Naive B cell (primary cell): ENCODE results near the gene ADAM33. TPM values are rescaled to one million over a fixed set of nuclear protein-coding genes. Genes with fewer than 3 reads are reported as not detected.

Experiments used
- ATAC-seq, 2 donors: fragments of 150-1000 bp; cut with Tn5 transposase; 2 replicates each; pipeline ENCODE4 v1.10.0; 2021; ENCODE audit warnings: low read depth in 2 of 2, mild to moderate bottlenecking in 2 of 2, moderate library complexity in 2 of 2
- DNase-seq: peaks from one replicate; pipeline ENCODE4 v3.0.0; 2022
- H3K27ac Mint-ChIP-seq, 6 donors: one replicate each; pipeline ENCODE4 v1.8.0; 2020 to 2022; ENCODE audit warnings: mild to moderate bottlenecking in 6 of 6, mixed read lengths in 6 of 6, moderate library complexity in 5 of 6, inconsistent platforms in 2 of 6
- H3K27me3 Mint-ChIP-seq, 3 donors: one replicate each; pipeline ENCODE4 v1.8.0; 2021 to 2022; ENCODE audit warnings: mixed read lengths in 3 of 3, mild to moderate bottlenecking in 1 of 3
- H3K36me3 Mint-ChIP-seq, 2 donors: one replicate each; pipeline ENCODE4 v1.8.0; 2020 to 2022; ENCODE audit warnings: mixed read lengths in 2 of 2, inconsistent platforms in 1 of 2, mild to moderate bottlenecking in 1 of 2
- H3K4me1 Mint-ChIP-seq, 3 donors: one replicate each; pipeline ENCODE4 v1.8.0; 2020 to 2022; ENCODE audit warnings: mixed read lengths in 3 of 3, inconsistent platforms in 1 of 3, mild to moderate bottlenecking in 1 of 3, moderate library complexity in 1 of 3
- H3K4me3 Mint-ChIP-seq, 8 donors: one replicate each; pipeline ENCODE4 v1.8.0; 2020 to 2022; ENCODE audit warnings: mild to moderate bottlenecking in 8 of 8, mixed read lengths in 8 of 8, moderate library complexity in 8 of 8, inconsistent platforms in 2 of 8
- H3K9me3 Mint-ChIP-seq, 7 donors: one replicate each; pipeline ENCODE4 v1.8.0; 2020 to 2022; ENCODE audit warnings: mixed read lengths in 7 of 7, mild to moderate bottlenecking in 5 of 7, inconsistent platforms in 2 of 7, moderate library complexity in 1 of 7
- polyA plus RNA-seq, 6 donors: library from polyadenylated mRNA; unstranded; fragments of 300-500 nt; fragmentation: Illumina TruSeq; gene quantifications; one replicate each; pipeline ENCODE4 v1.2.3, GENCODE V29; 2021; ENCODE audit warnings: low read depth in 6 of 6

The ADAM33 gene
- polyA plus RNA-seq, 6 donors from 2014 or later: not detected

DNA sequence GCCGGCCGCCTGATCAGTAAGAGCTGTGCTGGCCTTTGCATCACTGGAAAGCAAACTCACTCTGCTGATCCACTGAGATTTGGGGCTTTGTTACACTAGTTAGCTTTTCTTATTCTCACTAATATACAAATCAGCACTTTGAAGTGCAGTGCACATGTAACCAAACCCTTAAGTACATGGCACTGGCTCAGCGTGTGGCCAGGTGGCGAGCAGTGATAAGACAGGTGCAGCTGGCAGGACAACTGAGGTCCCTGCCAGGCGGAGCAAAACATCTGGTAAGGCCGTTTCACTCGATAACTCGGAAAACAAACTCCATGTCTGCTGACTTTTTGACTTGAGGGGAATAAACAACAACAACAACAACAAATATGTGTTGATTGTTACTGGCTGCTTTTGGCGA, 29.6 kb downstream of the ADAM33 start:
- H3K4me3 Mint-ChIP-seq: no peak overlapping the region
- H3K27ac Mint-ChIP-seq: peak overlapping the region in 1 of 6 donors; percentile 76
- peaks cover 6 to 8% of the 10 kb centered on the region in 2 donors for H3K36me3 Mint-ChIP-seq
- H3K4me1 Mint-ChIP-seq: peaks cover 0 to 7% (median 6%) of the 10 kb centered on the region in 3 donors
- peaks cover 0 to 8% (median 3%) of the 10 kb centered on the region in 7 donors for H3K9me3 Mint-ChIP-seq
- H3K27me3 Mint-ChIP-seq: peaks cover 0 to 2% (median 0%) of the 10 kb centered on the region in 3 donors
- no peak for DNase-seq
- no peak for ATAC-seq

GRCh38 chr20:3651204-3651962, 30.4 kb downstream of the ADAM33 start:
- Mint-ChIP-seq H3K27ac (peak overlapping the region in 1 of 6 donors; percentile 87), H3K36me3 (peaks cover 8 to 11% of the 10 kb centered on the region in 2 donors)
- no peak for ATAC-seq

DNA sequence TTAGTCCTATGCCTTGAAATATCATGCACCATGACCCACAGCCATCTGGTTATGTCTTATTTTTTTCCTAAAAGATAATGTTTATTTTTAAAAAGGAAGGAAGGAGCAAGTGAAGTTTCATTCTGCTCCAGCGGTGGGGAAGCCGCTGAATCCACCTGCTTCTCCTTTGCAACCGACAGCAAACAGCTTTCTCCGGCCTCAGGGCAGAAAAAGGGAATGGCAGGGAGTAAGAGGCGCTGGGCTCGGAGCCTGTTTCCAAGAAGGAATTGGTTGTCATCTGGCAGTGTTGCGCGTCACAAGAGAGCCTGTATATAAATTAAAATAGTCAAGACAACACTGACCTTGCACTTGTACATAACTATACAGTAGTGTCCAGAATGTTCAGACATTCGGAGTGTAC, 32.9 kb downstream of the ADAM33 start:
- no peak for ATAC-seq
- H3K27me3 Mint-ChIP-seq: no peaks in the 10 kb centered on the region
- peaks cover 0 to 7% (median 6%) of the 10 kb centered on the region in 3 donors for H3K4me1 Mint-ChIP-seq
- H3K27ac Mint-ChIP-seq: peak overlapping the region in 1 of 6 donors; percentile 26
- H3K4me3 Mint-ChIP-seq: no peak overlapping the region
- DNase-seq: no peak
- peaks cover 20 to 22% of the 10 kb centered on the region in 2 donors for H3K36me3 Mint-ChIP-seq
- H3K9me3 Mint-ChIP-seq: peaks cover 0 to 7% (median 3%) of the 10 kb centered on the region in 7 donors

More at GRCh38 chr20:3651204-3651962, 30.4 kb downstream of the ADAM33 start:
- Mint-ChIP-seq H3K9me3 (peaks cover 0 to 8% (median 3%) of the 10 kb centered on the region in 7 donors), H3K4me3 (no peak overlapping the region), H3K4me1 (peaks cover 0 to 7% (median 6%) of the 10 kb centered on the region in 3 donors), H3K27me3 (no peaks in the 10 kb centered on the region)
- no peak for DNase-seq

DNA sequence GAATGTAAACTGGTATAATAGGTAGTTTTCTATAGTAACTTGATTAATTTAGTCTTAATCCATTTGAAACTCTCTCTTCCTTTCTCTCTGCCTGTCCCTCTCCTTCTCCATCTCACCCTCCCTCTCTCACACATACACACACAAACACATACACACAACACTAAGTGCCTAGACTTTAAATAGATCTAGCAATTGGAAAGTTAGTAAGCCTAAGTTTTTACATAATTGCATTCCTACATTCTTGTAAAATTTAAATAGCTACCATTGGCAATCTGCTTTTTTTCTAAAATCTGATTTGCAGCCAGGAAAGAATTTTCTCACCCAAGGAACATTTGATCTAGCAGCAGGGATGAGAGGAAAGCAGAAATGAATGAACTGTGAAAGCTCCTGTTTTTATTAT, 34.3 kb downstream of the ADAM33 start:
- DNase-seq (no peak), ATAC-seq (no peak)
- Mint-ChIP-seq H3K27me3 (no peaks in the 10 kb centered on the region), H3K36me3 (peaks cover 16 to 24% of the 10 kb centered on the region in 2 donors), H3K27ac (peak overlapping the region in 1 of 6 donors; percentile 4), H3K4me3 (no peak overlapping the region), H3K9me3 (no peaks in the 10 kb centered on the region), H3K4me1 (peaks cover 0 to 6% (median 3%) of the 10 kb centered on the region in 3 donors)

DNA sequence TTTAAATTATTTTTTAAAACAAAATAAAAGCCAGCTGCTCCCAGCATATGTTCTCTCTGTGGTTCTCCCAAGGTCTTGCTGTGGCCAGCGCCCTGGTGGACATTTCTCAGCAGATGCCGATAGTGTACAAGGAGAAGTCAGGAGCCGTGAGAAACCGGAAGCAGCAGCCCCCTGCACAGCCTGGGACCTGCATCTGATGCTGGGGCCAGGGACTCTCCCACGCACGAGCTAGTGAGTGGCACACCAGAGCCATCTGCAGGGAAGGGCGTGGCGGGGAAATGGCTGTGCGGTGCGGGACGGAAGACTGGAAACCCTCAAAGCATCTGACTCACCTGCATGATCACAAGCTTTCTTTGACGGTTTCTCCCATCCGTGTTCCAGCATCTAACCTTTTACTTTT, 35.2 kb downstream of the ADAM33 start:
- peaks cover 0 to under 1% (median 0%) of the 10 kb centered on the region in 3 donors for H3K4me1 Mint-ChIP-seq
- no peaks in the 10 kb centered on the region for H3K27me3 Mint-ChIP-seq
- peaks cover 22 to 27% of the 10 kb centered on the region in 2 donors for H3K36me3 Mint-ChIP-seq
- no peak for ATAC-seq
- peak overlapping the region in 2 of 6 donors; percentile 54 to 55 for H3K27ac Mint-ChIP-seq
- H3K4me3 Mint-ChIP-seq: no peak overlapping the region
- DNase-seq: no peak
- H3K9me3 Mint-ChIP-seq: no peaks in the 10 kb centered on the region

GRCh38 chr20:3646067-3646440, 35.8 kb downstream of the ADAM33 start:
- no peak for DNase-seq
- H3K36me3 Mint-ChIP-seq: peaks cover 22 to 28% of the 10 kb centered on the region in 2 donors
- no peak for ATAC-seq

DNA sequence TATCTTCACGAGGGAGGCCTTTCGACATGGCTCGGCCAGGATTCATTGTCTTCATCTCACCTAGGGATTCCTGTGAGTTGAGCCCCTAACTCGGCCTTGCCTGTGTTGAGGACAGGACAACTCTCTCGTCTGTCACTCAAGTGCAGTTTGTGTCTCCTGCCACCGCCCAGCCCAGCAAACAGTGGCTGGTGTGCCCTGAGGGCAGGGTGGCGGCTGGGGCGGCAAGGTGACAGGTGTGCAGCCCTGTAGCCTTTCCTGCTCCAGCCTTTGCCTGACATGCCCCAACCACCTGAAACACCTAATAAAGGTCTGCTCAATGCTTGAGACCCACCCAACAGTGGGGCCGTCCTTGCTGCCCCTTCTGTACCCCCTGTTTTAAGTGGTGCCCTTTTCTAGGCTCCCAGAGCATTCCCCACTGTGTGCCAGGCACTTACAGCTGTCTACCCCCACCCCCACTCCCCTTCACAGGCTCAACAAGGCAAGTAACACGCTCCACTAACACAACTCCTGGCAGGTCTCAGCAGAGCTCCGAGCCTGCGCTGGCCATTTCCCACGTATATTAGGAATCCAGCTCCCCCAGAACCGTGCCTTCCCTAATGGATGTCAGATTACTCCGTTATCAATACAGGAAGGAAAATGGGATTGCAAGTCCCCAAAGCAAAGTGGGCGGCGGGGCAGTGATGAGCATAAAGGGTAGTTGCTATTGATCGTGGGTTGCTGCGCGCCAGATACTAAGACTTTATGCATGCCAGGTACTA, 36.3 kb downstream of the ADAM33 start:
- ATAC-seq (no peak), DNase-seq (no peak)
- H3K4me1 Mint-ChIP-seq: no peaks in the 10 kb centered on the region
- no peak overlapping the region for H3K27ac Mint-ChIP-seq
- peaks cover 27 to 34% of the 10 kb centered on the region in 2 donors for H3K36me3 Mint-ChIP-seq
- no peak overlapping the region for H3K4me3 Mint-ChIP-seq
- peaks cover 0 to 2% (median 0%) of the 10 kb centered on the region in 7 donors for H3K9me3 Mint-ChIP-seq
- no peaks in the 10 kb centered on the region for H3K27me3 Mint-ChIP-seq

More at GRCh38 chr20:3646067-3646440, 35.8 kb downstream of the ADAM33 start:
- Mint-ChIP-seq H3K27me3 (no peaks in the 10 kb centered on the region), H3K4me1 (no peaks in the 10 kb centered on the region), H3K9me3 (no peaks in the 10 kb centered on the region), H3K4me3 (no peak overlapping the region), H3K27ac (no peak overlapping the region)

DNA sequence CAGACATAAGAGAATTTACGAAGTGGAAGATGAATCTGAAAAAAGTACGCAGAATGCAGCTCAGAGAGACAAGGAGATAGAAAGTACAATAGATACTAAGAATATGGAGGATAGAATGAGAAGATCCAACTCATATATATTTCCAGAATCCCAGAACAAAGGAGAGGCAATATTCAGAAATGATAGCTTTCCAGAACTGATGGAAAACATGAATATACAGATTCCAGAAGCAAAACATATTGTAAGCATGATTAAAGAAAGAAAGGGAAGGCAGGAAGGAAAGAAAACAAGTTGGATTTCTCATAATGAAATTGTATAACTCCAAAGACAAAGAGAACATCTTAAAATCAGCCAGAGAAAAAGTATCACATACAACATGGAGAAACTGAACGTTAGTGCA, 41.6 kb downstream of the ADAM33 start:
- Mint-ChIP-seq H3K4me1 (no peaks in the 10 kb centered on the region), H3K9me3 (peaks cover 0 to 4% (median 0%) of the 10 kb centered on the region in 7 donors), H3K27ac (no peak overlapping the region), H3K27me3 (no peaks in the 10 kb centered on the region), H3K4me3 (no peak overlapping the region), H3K36me3 (peaks cover 29 to 40% of the 10 kb centered on the region in 2 donors)
- DNase-seq: no peak
- ATAC-seq: no peak

GRCh38 chr20:3635346-3635745, 46.5 kb downstream of the ADAM33 start:
- Mint-ChIP-seq H3K36me3 (peaks cover 12 to 20% of the 10 kb centered on the region in 2 donors), H3K27ac (no peak overlapping the region), H3K4me1 (no peaks in the 10 kb centered on the region), H3K27me3 (no peaks in the 10 kb centered on the region), H3K9me3 (peaks cover 0 to 3% (median 0%) of the 10 kb centered on the region in 7 donors), H3K4me3 (no peak overlapping the region)
- DNase-seq (no peak), ATAC-seq (no peak)

DNA sequence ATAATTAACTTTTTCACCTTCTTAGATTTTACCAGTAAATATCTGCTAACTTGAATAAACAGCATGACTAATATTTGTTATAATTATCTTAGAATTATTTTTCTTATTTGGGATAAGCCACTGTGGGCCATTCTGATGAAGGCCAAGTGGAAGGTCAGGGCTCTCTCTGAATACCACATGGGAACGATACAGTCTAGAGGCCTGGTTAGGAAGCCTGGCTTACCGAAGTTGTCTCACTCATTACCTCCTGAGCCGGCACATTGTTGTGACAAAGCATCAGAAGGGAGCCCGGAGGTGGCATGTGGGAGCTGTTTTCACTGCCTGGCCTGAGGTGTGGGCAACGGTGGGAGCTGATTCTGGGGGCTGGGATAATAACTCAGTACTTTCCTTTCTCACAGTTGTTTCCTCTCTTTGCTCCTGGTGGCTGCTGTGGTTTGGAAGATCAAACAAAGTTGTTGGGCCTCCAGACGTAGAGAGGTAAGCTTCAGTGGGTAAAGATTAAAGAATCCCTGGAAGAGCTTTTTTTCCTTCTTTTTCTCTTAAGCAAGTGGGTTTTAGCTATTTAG, 47.8 kb downstream of the ADAM33 start:
- peaks cover 13 to 22% of the 10 kb centered on the region in 2 donors for H3K36me3 Mint-ChIP-seq
- no peak for DNase-seq
- H3K4me1 Mint-ChIP-seq: no peaks in the 10 kb centered on the region
- H3K4me3 Mint-ChIP-seq: no peak overlapping the region
- peak overlapping the region in 1 of 6 donors; percentile 62 for H3K27ac Mint-ChIP-seq
- H3K27me3 Mint-ChIP-seq: no peaks in the 10 kb centered on the region
- H3K9me3 Mint-ChIP-seq: no peaks in the 10 kb centered on the region
- no peak for ATAC-seq

- Mint-ChIP-seq H3K27ac (no peak overlapping the region), H3K4me3 (no peak overlapping the region), H3K4me1 (no peaks in the 10 kb centered on the region), H3K27me3 (no peaks in the 10 kb centered on the region), H3K9me3 (no peaks in the 10 kb centered on the region), H3K36me3 (peaks cover 18% of the 10 kb centered on the region in 2 donors)
- no peak for DNase-seq
- ATAC-seq: no peak
Measured at GRCh38 chr20:3632311-3633004, 49.4 kb downstream of the ADAM33 start.

- DNase-seq (no peak), ATAC-seq (no peak)
- no peak overlapping the region for H3K27ac Mint-ChIP-seq
- H3K4me3 Mint-ChIP-seq: no peak overlapping the region
- H3K27me3 Mint-ChIP-seq: no peaks in the 10 kb centered on the region
- no peaks in the 10 kb centered on the region for H3K9me3 Mint-ChIP-seq
- H3K4me1 Mint-ChIP-seq: no peaks in the 10 kb centered on the region
- H3K36me3 Mint-ChIP-seq: peaks cover 18 to 24% of the 10 kb centered on the region in 2 donors
Measured at GRCh38 chr20:3631534-3631933, 50.3 kb downstream of the ADAM33 start.

DNA sequence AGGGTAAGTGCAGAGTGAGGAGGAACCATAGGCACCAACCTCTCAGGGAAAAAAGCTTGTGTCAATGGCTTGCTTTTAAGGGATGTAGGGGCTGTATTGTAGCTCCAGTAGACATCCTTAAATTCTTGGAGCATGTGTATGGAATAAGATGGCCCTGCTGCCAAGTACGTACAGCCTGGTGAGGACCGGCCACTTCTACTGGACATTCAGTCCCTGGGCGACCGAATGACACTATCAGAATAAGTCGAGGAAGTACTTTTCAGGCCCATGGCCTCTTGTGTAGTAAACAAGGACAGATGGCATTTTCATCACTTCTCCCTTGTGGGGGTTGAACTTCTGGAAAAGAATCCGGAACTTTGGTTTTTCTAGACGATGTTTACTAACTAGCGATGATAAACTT, 51.4 kb downstream of the ADAM33 start:
- H3K36me3 Mint-ChIP-seq: peaks cover 18 to 24% of the 10 kb centered on the region in 2 donors

More for the DNA sequence above, 51.4 kb downstream of the ADAM33 start:
- Mint-ChIP-seq H3K27me3 (no peaks in the 10 kb centered on the region), H3K4me3 (no peak overlapping the region), H3K9me3 (no peaks in the 10 kb centered on the region), H3K4me1 (no peaks in the 10 kb centered on the region), H3K27ac (peak overlapping the region in 1 of 6 donors; percentile 68)
- DNase-seq: no peak
- ATAC-seq: no peak
